Aortic smooth muscle cell (primary cell): Measurements from ENCODE around the gene KBTBD2. TPM values are rescaled to one million over a fixed set of nuclear protein-coding genes. Genes with fewer than 3 reads are reported as not detected.

Experiments
- total RNA-seq: library from RNA; depleted of rRNA; stranded (reverse); fragments of >200 nt; gene quantifications from 2 replicates; pipeline ENCODE4 v1.2.3, GENCODE V29; 2014

The KBTBD2 gene
- 31.8 and 36.6 TPM in 2 replicates for total RNA-seq

GRCh38 chr7:32891043-32891799, at the start of gene KBTBD2:
TSS of gene KBTBD2 (minus strand) at chr7:32891760. CDS start at chr7:32879604, 12,156 bp downstream.

Other genes with a start within 250 kb of the KBTBD2 start
- gene FKBP9, start 65.7 kb upstream of the KBTBD2 start, total RNA-seq: 318 and 351 TPM in 2 replicates
- gene NT5C3A, start 171.0 kb upstream of the KBTBD2 start, total RNA-seq: 14.0 and 15.3 TPM in 2 replicates
- gene RP9, start 217.6 kb upstream of the KBTBD2 start, total RNA-seq: 9.8 and 10.2 TPM in 2 replicates
- gene BBS9, start 237.8 kb upstream of the KBTBD2 start, total RNA-seq: 14.9 and 16.5 TPM in 2 replicates